Peyer's patch (tissue), 4 donors: ENCODE data around the gene STX1A. TPM values are rescaled to one million over a fixed set of nuclear protein-coding genes. Genes with fewer than 3 reads are reported as not detected.

Source experiments
- DNase-seq, 3 donors: peaks; one replicate each; pipeline ENCODE4 v3.0.0-alpha.2; 2017 to 2019
- H3K27ac ChIP-seq, 4 donors: fragments of 200-600 bp; sonication (generic); one replicate each; pipeline ENCODE4 v1.5.1; 2016 to 2019
- H3K27me3 ChIP-seq, 2 donors: fragments of 200-600 bp; sonication (generic); one replicate each; pipeline ENCODE4 v1.5.1; 2019
- H3K36me3 ChIP-seq, 3 donors: fragments of 200-600 bp; sonication (generic); one replicate each; pipeline ENCODE4 v1.5.1; 2016 to 2019
- H3K4me1 ChIP-seq, 4 donors: fragments of 200-600 bp; sonication (generic); one replicate each; pipeline ENCODE4 v1.5.1; 2016 to 2019
- H3K4me3 ChIP-seq, 4 donors: fragments of 200-600 bp; sonication (generic); 1 replicate in 3 of 4; 2 replicates in 1 of 4; pipeline ENCODE4 v1.5.1; 2016 to 2019; ENCODE audit warnings: mild to moderate bottlenecking in 1 of 4
- H3K9me3 ChIP-seq, 4 donors: fragments of 200-600 bp; sonication (generic); one replicate each; pipeline ENCODE4 v1.5.1; 2016 to 2019; ENCODE audit warnings: mild to moderate bottlenecking in 1 of 4
- CTCF ChIP-seq, 6 experiments: fragments of 450-650 bp in 4 of 6; fragments of 200-600 bp in 2 of 6; sonication (generic) in 1 of 6; IDR thresholded peaks; one replicate each; pipeline ENCODE4 v1.5.1; 2017 to 2019; ENCODE audit warnings: antibody characterized with exemption in 6 of 6, mild to moderate bottlenecking in 3 of 6, moderate library complexity in 1 of 6
- POLR2A ChIP-seq, 2 donors: fragments of 450-650 bp; IDR thresholded peaks; one replicate each; pipeline ENCODE4 v1.5.1; 2017; ENCODE audit warnings: antibody characterized with exemption in 2 of 2, mild to moderate bottlenecking in 2 of 2, moderate library complexity in 2 of 2
- total RNA-seq, 4 donors: library from RNA; depleted of rRNA; stranded (reverse); fragments of >200 nt; gene quantifications; one replicate each; pipeline ENCODE4 v1.1.0, GENCODE V29; 2016

The STX1A gene
- total RNA-seq, 4 donors from 2014 or later: 5.6 to 27.3 (median 23.3) TPM

DNA sequence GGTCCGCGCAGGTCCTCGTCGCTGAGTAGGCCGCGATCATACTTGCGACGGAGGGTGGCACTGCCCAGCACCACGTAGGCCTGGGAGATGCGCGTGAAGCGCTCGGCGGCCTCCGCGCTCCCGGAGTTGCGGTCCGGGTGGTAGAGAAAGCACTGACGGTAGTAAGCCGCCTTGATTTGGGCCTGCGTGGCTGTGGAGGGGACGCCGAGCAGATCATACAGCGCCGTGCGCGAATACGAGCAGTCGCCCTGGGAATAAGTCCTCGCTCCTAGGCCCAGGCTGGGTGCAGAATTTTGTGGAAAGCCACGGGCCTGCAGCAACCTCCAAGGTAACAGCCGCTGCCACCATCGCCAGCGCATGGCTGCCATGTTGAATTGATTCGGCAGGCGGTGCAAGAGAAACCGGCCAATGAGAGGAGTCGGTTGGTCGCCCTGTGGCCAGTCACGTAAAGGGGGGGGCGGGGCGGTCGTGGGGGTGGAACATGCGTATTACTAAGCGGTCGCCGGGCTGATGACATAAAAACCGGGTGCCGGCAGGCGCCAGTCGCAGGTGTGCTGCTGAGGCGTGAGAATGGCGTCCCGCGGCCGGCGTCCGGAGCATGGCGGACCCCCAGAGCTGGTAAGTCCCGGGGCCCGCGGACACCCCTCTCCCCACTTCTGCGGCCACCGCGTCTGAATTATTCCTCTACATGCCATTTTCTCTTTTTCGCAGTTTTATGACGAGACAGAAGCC is 36.2 kb downstream of the STX1A start, which contains the start of the genes BUD23 and DNAJC30:
TSS of gene BUD23 (plus strand) at position 542 of the 732 bp plus-strand sequence. CDS start at position 571, 29 bp downstream.
TSS of gene DNAJC30 (minus strand) at position 398 of the 732 bp plus-strand sequence. CDS start at position 368, 30 bp downstream.
- peaks cover 7 to 33% (median 11%) of the 10 kb centered on the region in 4 donors for H3K4me1 ChIP-seq
- no peaks in the 10 kb centered on the region for H3K9me3 ChIP-seq
- peaks cover 0 to 18% (median 0%) of the 10 kb centered on the region in 3 donors for H3K36me3 ChIP-seq
- no peaks in the 10 kb centered on the region for H3K27me3 ChIP-seq
- peak; percentile 97 to 99 (median 99) for DNase-seq
- peak within 1 kb of the TSS; percentile 78 to 86 (median 83) for H3K27ac ChIP-seq
- peak; percentile 62 to 72 for TF ChIP-seq POLR2A (IDR thresholded peaks at IDR 0.05)
- TF ChIP-seq CTCF (IDR thresholded peaks at IDR 0.05): peak in 3 of 6 experiments; percentile 8 to 30 (median 21)
- H3K4me3 ChIP-seq: peak within 1 kb of the TSS; percentile 75 to 98 (median 96)

DNA sequence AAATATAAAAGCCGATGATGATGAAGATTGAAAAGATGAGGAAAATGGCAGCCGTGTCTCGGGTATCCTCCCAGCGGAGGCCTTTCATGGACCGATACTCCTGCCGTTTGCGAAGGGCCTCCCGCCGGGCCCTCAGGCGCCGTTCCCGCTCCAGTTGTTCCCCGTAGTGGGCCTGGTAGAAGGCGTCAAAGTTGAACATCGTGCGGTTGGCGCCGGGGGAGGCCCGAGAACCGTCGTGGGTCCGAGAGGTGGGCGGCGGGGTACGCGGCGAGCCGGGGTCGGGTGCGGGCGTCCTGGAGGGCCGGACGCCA is 36.8 kb downstream of the STX1A start:
- DNase-seq: no peak
- H3K27ac ChIP-seq: peak overlapping the region; percentile 78 to 86 (median 83)
- no peaks in the 10 kb centered on the region for H3K9me3 ChIP-seq
- peak overlapping the region; percentile 75 to 98 (median 96) for H3K4me3 ChIP-seq
- no peak for TF ChIP-seq CTCF (IDR thresholded peaks at IDR 0.05)
- no peak for TF ChIP-seq POLR2A (IDR thresholded peaks at IDR 0.05)
- peaks cover 0 to 13% (median 0%) of the 10 kb centered on the region in 3 donors for H3K36me3 ChIP-seq
- H3K27me3 ChIP-seq: no peaks in the 10 kb centered on the region
- peaks cover 7 to 33% (median 11%) of the 10 kb centered on the region in 4 donors for H3K4me1 ChIP-seq

- H3K9me3 ChIP-seq: no peaks in the 10 kb centered on the region
- H3K27me3 ChIP-seq: no peaks in the 10 kb centered on the region
- TF ChIP-seq CTCF (IDR thresholded peaks at IDR 0.05) (no peak), POLR2A (IDR thresholded peaks at IDR 0.05) (no peak)
- no peak overlapping the region for H3K27ac ChIP-seq
- DNase-seq: no peak
- H3K36me3 ChIP-seq: no peaks in the 10 kb centered on the region
- no peak overlapping the region for H3K4me3 ChIP-seq
- peaks cover 7 to 33% (median 11%) of the 10 kb centered on the region in 4 donors for H3K4me1 ChIP-seq
Measured at GRCh38 chr7:73681031-73681430, 38.4 kb downstream of the STX1A start.

GRCh38 chr7:73680501-73680900 is 39.0 kb downstream of the STX1A start:
- H3K4me1 ChIP-seq: peaks cover 7 to 33% (median 11%) of the 10 kb centered on the region in 4 donors
- H3K9me3 ChIP-seq: no peaks in the 10 kb centered on the region
- no peak for TF ChIP-seq POLR2A (IDR thresholded peaks at IDR 0.05)
- no peak for TF ChIP-seq CTCF (IDR thresholded peaks at IDR 0.05)
- H3K36me3 ChIP-seq: no peaks in the 10 kb centered on the region
- no peaks in the 10 kb centered on the region for H3K27me3 ChIP-seq
- DNase-seq: no peak
- H3K27ac ChIP-seq: no peak overlapping the region
- H3K4me3 ChIP-seq: no peak overlapping the region

DNA sequence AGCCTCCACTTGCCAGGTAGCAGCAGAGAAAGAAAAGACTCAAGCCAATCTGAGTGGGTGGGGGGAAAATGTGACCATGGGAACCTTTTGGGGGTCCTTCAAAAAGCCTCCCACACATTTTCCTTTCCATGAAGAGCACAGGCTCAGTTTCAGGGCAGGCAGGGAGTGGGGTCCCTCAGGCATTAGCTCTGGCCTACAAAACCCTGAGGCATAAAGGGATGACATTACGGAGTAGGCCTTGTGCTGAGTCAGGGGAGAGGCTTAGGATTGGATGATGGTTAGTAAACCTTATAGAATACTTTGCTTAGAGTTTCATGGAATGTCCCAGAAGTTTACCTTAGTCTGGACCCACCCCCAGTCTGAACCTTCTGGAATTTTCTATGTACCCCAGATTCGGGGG is 39.8 kb downstream of the STX1A start:
- no peaks in the 10 kb centered on the region for H3K27me3 ChIP-seq

More for the DNA sequence above, 39.8 kb downstream of the STX1A start:
- Histone ChIP-seq H3K36me3 (no peaks in the 10 kb centered on the region), H3K4me3 (no peak overlapping the region), H3K4me1 (peaks cover 7 to 33% (median 11%) of the 10 kb centered on the region in 4 donors), H3K27ac (no peak overlapping the region), H3K9me3 (no peaks in the 10 kb centered on the region)
- no peak for DNase-seq
- TF ChIP-seq CTCF (IDR thresholded peaks at IDR 0.05) (no peak), POLR2A (IDR thresholded peaks at IDR 0.05) (no peak)
